ENCODE results near the gene CNNM1.

DNA sequence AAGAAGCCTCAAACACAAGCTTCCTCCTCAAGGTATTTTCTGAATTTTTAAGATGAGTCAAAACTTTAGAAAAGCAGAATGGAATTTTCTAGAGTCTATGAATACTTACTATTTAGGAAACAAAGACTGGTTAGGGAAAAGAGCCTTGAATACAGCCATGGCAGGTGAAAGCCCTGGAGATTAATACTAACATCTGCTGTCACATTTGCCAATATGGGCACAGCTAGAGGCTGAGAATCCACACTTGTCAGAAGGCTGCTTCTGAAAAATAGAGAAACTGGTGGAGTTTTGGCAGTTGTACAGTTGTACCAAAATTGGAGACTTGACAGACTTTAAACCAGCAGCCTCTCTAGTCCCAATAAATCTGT is 24.3 kb upstream of the CNNM1 start:
- no peak for TF ChIP-seq POLR2A (IDR thresholded peaks at IDR 0.05; ENCODE audit: low read length)
- TF ChIP-seq GATA1 (IDR thresholded peaks at IDR 0.05; ENCODE audit: low read depth, low read length): no peak

All from erythroblast (primary cell).